SK-N-SH treated with all-trans-retinoic acid at 6 μM for 48 hours (cell line): ENCODE data around the gene CNTNAP1.

Source experiments
- ATAC-seq: fragments of 200-7000 bp; cut with Tn5 transposase; 3 replicates; pipeline ENCODE4 v1.9.1; 2020; ENCODE audit warnings: mild to moderate bottlenecking, moderate library complexity
- ARNTL ChIP-seq: fragments of 450-650 bp; formaldehyde crosslinking; IDR thresholded peaks from 2 replicates; pipeline ENCODE4 v1.5.0; 2020; ENCODE audit warnings: low read depth, mild to moderate bottlenecking, moderate library complexity, borderline replicate concordance
- BACH2 ChIP-seq: fragments of 250-450 bp; sonication (Bioruptor Pico); IDR thresholded peaks from 2 replicates; pipeline ENCODE4 v1.9.0; 2021; ENCODE audit warnings: mild to moderate bottlenecking, borderline replicate concordance
- CREB5 ChIP-seq: fragments of 250-450 bp; sonication (Bioruptor Pico); IDR thresholded peaks from 2 replicates; pipeline ENCODE4 v1.5.1; 2020; ENCODE audit warnings: low read depth, mild to moderate bottlenecking, moderate library complexity
- ESRRG ChIP-seq: fragments of 250-450 bp; sonication (Bioruptor Pico); IDR thresholded peaks from 2 replicates; pipeline ENCODE4 v1.6.1; 2021; ENCODE audit warnings: mild to moderate bottlenecking
- GLIS3 ChIP-seq: fragments of 250-450 bp; sonication (Bioruptor Pico); IDR thresholded peaks from 2 replicates; pipeline ENCODE4 v1.5.0; 2020; ENCODE audit warnings: mild to moderate bottlenecking, moderate library complexity
- ISL1 ChIP-seq: fragments of 250-450 bp; sonication (Bioruptor Pico); IDR thresholded peaks from 2 replicates; pipeline ENCODE4 v2.1.2; 2022; ENCODE audit warnings: mild to moderate bottlenecking, moderate library complexity
- PATZ1 ChIP-seq: fragments of 250-450 bp; sonication (Bioruptor Pico); IDR thresholded peaks from 2 replicates; pipeline ENCODE4 v1.8.0; 2020; ENCODE audit warnings: mild to moderate bottlenecking, moderate library complexity, borderline replicate concordance
- RARB ChIP-seq: fragments of 250-450 bp; sonication (Bioruptor Pico); IDR thresholded peaks from 2 replicates; pipeline ENCODE4 v1.8.0; 2021; ENCODE audit warnings: mild to moderate bottlenecking, moderate library complexity
- SNAI2 ChIP-seq: fragments of 250-450 bp; sonication (Bioruptor Pico); IDR thresholded peaks from 2 replicates; pipeline ENCODE4 v1.5.0; 2020; ENCODE audit warnings: mild to moderate bottlenecking, moderate library complexity
- TCF4 ChIP-seq: fragments of 250-450 bp; sonication (Bioruptor Pico); IDR thresholded peaks from 2 replicates; pipeline ENCODE4 v1.8.0; 2021; ENCODE audit warnings: mild to moderate bottlenecking, moderate library complexity, borderline replicate concordance
- TOX ChIP-seq: fragments of 250-450 bp; sonication (Bioruptor Pico); IDR thresholded peaks from 2 replicates; pipeline ENCODE4 v1.8.0; 2021; ENCODE audit warnings: mild to moderate bottlenecking, moderate library complexity, borderline replicate concordance
- TSHZ2 ChIP-seq: fragments of 250-450 bp; sonication (Bioruptor Pico); IDR thresholded peaks from 2 replicates; pipeline ENCODE4 v1.5.0; 2020; ENCODE audit warnings: mild to moderate bottlenecking, moderate library complexity
- ZC3H10 ChIP-seq: fragments of 250-450 bp; sonication (Bioruptor Pico); IDR thresholded peaks from 2 replicates; pipeline ENCODE4 v1.5.1; 2021; ENCODE audit warnings: mild to moderate bottlenecking, moderate library complexity
- ZFP3 ChIP-seq: fragments of 250-450 bp; sonication (Bioruptor Pico); IDR thresholded peaks from 2 replicates; pipeline ENCODE4 v1.5.0; 2020; ENCODE audit warnings: mild to moderate bottlenecking, moderate library complexity
- ZFP30 ChIP-seq: fragments of 450-650 bp; formaldehyde crosslinking; IDR thresholded peaks from 2 replicates; pipeline ENCODE4 v1.5.0; 2022; ENCODE audit warnings: mild to moderate bottlenecking, moderate library complexity
- ZNF565 ChIP-seq: fragments of 450-650 bp; formaldehyde crosslinking; conservative IDR thresholded peaks from 2 replicates; pipeline ENCODE4 v1.5.0; 2020; ENCODE audit warnings: low read depth, mild to moderate bottlenecking, moderate library complexity
- ZNF70 ChIP-seq: fragments of 450-650 bp; formaldehyde crosslinking; IDR thresholded peaks from 2 replicates; pipeline ENCODE4 v1.5.0; 2020; ENCODE audit warnings: mild to moderate bottlenecking, moderate library complexity
- ZNF8 ChIP-seq: fragments of 450-650 bp; formaldehyde crosslinking; IDR thresholded peaks from 2 replicates; pipeline ENCODE4 v1.5.0; 2020; ENCODE audit warnings: mild to moderate bottlenecking, moderate library complexity

Gene CNTNAP1

GRCh38 chr17:42673885-42674754 lies 8.2 kb upstream of the CNTNAP1 start:
- no peak for TF ChIP-seq TOX (CRISPR knock-in tag)
- TF ChIP-seq GLIS3 (CRISPR knock-in tag) = no peak
- TF ChIP-seq RARB (CRISPR knock-in tag) = no peak
- no peak for TF ChIP-seq ZFP3 (CRISPR knock-in tag)
- no peak for TF ChIP-seq ISL1 (CRISPR knock-in tag)
- no peak for TF ChIP-seq PATZ1
- TF ChIP-seq ZNF8 (CRISPR knock-in tag) = no peak
- TF ChIP-seq BACH2 (CRISPR knock-in tag) = no peak
- no peak for TF ChIP-seq ESRRG
- TF ChIP-seq SNAI2 (CRISPR knock-in tag) = no peak
- TF ChIP-seq TCF4 (CRISPR knock-in tag) = no peak
- TF ChIP-seq ZC3H10 (CRISPR knock-in tag) = no peak
- TF ChIP-seq ZNF70 (CRISPR knock-in tag) = no peak
- TF ChIP-seq TSHZ2 = no peak
- ATAC-seq = no peak

GRCh38 chr17:42674755-42675347 lies 7.5 kb upstream of the CNTNAP1 start:
- TF ChIP-seq TCF4 (CRISPR knock-in tag) = no peak
- no peak for TF ChIP-seq GLIS3 (CRISPR knock-in tag)
- TF ChIP-seq ZFP30 = no peak
- no peak for TF ChIP-seq ISL1 (CRISPR knock-in tag)
- no peak for ATAC-seq

GRCh38 chr17:42675348-42675964 lies 6.9 kb upstream of the CNTNAP1 start:
- TF ChIP-seq ZNF565 (CRISPR knock-in tag) (no peak), SNAI2 (CRISPR knock-in tag) (no peak), CREB5 (CRISPR knock-in tag) (no peak), ZFP30 (no peak), TCF4 (CRISPR knock-in tag) (no peak), GLIS3 (CRISPR knock-in tag) (no peak), ARNTL (CRISPR knock-in tag) (no peak)
- ATAC-seq = no peak

- no peak for TF ChIP-seq CREB5 (CRISPR knock-in tag)
- peak; percentile 54; the same call in 1 of the 2 replicates for TF ChIP-seq PATZ1
- ATAC-seq = peak; percentile 3; the same call in 2 of the 3 replicates
These were observed 6.3 kb upstream of the CNTNAP1 start for GRCh38 chr17:42675965-42676423.
